NCI-H69 (cell line): ENCODE data around the gene FAM168A.

ENCODE experiments used
- DNase-seq: peaks from one replicate; lab custom pipeline; 2025; lab: John Stamatoyannopoulos, UW

FAM168A gene

DNA sequence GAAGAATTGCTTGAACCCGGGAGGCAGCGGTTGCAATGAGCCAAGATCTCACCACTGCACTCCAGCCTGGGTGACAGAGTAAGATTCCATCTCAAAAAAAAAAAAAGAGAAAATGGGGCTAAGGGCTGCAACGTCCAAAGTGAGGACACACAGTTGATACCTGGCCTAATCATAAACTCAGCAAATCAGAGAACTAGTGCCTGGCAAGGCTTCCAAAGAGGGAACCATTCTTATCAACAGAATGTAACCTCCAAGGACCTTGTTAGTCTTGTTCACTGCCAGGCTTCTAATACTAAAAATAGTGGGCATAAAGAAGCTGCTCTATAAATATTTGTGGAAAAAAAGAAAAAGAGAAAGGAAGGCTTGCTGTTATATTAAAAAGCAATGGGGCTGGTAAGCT is 42.3 kb downstream of the FAM168A start:
- no peak for DNase-seq

DNA sequence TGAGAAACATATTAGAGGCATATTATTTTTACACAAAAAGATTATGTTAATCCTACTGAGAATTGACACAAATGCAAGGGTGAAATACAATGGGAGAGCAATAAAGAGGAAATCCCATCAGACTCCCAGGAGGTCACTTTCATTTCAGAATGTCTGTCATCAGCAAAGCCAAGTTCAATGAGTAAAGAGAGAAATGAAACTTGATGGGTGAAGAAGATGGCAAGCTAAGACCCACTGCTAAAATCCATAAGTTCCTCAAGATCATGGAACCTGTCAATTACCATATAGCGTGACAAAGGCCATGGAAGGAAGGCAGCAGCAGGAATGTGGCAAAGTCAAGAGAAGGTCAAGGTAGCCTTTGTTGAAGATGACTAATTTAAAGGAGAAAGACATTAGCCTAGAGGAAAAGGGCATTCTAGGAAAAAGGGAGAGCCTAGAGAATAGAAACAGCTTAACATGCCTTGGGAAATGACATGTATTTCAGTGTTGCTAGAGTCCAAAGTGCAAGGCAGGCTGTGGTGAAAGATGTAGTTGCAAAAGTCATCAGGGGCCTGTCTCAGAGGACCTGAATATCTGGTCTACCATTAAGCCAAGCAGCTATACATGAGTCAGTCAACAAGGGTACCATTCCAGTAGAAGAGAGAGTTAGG is 43.1 kb downstream of the FAM168A start:
- no peak for DNase-seq

DNA sequence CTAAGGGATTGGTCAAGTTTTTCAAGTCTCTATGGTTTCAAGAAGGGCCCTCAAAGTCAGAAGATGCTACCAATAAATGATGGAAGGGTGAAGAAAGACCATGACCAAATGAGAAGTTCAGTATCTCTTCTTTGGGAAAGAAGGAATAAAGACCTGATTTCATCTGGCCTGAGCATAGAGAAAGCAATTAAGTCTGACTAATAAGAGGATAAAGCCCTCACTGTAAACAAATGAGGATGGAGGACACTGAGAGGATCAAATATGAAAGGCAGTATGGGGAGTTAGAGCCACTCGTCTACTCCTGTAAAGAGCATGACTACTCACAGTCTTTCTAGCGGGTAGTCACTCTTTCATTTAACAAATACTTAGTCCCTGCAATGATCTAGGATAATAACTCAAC is 44.6 kb downstream of the FAM168A start:
- DNase-seq = peak; percentile 26

DNA sequence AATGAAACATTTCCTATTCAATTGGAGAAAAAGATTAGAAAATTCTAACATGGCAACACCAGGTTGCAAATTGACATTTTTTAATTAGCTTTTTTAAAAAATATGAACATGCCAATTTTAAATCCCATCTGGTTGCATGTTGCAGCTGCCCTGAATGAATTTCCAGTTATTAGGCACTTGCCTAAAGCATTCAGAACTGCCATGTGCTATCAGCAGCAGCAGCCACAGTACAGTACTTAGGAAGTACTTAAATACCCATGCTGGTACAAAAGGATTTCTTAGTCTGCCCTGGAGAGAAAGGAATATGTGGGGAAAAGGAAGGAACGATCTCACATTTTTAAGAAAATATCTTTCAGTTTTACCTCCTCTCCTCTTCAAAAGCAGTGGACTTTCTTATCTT is 46.2 kb downstream of the FAM168A start:
- peak; percentile 45 for DNase-seq

DNA sequence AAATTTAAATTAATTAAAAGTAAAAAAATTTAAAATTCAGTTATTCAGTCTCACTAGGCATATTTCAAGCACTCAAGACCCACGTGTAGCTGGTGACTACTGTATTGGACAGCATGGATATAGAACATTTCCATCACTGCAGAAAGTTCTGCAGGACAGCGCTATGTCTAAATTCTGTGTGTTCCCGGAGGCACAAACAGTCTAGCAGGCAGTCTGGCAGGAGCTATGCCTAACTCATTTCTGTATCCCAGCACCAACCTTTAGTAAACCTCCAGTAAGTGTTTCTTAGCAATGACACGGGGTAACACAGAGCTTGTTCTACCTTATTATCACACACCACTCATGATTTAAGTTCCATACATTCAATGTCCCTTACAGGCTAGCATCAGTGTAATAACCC is 48.5 kb downstream of the FAM168A start:
- no peak for DNase-seq

DNA sequence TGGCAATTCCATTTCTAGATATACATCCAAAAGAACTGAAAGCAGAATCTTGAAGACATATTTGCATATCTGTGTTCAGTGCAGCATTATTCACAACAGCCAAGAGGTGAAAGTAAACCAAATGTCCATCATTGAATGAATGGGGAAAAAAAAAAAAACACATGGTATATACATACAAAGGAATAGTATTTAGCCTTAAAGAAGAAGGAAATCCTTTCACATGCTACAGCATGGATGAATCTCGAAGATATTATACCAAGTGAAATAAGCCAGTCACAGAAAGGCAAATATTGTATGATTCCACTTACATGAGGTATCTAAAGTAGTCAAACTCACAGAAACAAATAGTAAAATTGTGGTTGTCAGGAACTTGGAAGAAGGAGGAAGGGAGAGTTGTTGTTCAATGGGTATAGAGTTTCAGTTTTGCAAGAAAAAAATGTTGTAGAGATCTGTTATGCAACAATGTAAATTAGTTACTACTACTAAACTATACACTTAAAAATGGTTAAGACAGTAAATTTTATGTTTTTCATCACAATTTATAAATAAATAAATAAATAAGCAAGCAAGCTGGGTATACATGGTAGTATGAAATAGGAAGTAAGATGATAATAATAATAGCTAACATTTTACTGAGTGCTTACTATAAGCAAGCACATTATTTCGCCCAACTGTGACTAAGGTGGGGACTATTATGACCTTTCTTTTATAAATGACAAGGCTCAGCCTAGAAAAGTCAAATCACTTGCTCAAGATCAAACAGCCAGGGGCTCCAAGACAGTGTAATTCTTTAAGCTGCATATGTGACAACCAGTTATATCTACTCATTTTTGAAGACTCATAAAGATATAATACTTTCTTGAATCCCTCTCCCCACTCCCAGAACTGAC is 50.0 kb downstream of the FAM168A start:
- no peak for DNase-seq

DNA sequence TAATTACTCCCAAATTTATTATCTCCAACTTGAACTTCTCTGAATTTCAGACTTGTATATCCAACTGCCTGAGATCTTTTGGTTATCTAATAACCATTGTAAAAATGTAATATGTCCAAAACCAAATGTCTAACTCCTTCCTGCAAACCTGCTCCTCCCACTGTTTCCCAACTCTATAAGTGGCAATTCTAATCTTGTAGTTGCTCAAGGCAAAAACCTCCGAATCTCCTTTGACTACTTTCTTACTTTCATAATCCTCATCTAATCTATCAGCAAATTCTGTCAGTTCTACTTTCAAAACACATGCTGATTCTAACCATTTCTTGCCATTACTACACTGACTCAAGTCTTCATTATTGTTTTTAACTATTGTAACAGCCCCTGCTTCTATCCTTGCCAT is 55.7 kb downstream of the FAM168A start:
- no peak for DNase-seq

DNA sequence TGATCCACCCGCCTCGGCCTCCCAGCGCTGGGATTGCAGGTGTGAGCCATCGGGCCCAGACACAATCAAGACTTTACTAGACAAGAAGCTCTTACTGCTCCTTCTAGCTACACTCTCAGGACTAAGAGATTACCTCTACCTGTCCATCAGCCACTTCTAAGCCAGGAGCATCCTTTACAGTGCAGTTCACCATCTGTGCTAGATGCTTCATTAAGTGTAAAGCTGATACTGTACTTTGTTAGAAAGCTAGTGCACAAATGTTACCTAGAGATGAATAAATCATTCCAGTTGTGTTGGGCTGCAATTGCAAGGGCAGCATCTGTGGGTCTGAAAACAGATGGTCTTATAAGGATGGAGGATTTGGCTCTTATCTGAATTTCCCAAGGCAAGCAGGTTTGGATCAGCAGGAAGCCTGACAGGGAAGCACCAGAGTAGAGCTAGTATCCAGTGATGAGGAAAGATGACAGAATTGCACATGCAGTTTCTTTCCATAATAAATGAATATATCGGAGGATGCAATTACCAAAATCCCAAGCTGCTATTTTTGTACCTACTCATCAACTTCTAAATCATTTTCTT is 58.3 kb downstream of the FAM168A start:
- peak; percentile 88 for DNase-seq

DNA sequence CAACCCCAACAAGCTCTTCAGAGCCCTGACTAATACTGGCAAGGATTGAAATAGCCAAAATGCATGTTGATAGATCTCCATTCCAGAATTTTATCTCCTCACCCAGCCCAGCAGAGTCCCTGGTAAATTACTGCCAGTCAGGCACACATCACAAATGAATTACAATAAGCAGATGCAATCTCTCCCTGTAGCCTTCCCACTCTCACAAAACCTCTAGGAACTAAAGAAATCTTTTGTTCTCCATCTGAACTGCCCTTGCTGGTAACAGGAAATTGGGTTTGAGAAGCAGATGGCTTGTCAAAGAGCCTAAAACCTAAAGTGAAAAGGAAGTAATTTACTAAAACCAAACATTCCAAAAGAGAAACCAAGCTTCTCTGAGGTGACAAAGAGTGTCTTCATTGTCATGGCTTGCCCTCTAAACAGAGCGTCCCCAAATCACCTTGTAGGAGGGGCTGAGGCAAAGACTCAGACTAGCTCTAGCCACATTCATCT is 59.5 kb downstream of the FAM168A start:
- peak; percentile 66 for DNase-seq

DNA sequence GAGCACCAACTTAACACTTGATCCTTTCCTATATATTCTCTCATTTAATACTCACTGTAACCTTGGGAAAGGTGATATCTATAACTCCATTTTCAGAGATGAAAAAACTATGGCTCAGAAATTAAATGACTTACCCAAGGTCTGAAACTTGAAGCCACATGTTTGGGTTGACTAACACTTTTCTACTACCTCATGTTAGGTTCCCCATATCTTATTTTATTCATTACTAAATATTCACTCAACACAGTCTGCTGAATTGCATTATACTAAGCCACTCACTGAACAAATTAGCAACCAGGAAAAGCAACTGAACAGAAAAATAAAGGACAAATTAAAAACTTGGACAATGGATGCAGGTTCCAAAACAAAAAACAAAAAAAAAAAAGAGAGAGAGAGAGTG is 59.9 kb downstream of the FAM168A start:
- DNase-seq = no peak

DNA sequence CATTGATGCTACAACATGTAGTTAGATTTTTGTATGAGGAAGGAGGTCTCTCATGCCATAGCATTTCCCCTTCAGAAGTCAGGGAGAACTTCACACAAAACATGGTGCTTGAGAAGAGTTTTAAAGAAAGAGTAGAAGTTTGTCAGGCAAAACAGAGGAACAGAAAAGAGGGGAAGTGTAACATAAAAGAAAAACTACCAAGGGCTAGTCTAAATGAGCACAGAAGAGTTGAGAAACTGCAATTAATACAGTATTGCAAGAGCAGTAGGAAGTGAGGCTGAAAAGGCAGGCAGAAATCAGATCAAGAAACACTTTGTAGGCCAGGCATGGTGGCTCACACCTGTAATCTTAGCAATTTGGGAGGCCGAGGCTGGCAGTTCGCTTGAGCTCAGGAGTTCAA is 61.0 kb downstream of the FAM168A start:
- no peak for DNase-seq

DNA sequence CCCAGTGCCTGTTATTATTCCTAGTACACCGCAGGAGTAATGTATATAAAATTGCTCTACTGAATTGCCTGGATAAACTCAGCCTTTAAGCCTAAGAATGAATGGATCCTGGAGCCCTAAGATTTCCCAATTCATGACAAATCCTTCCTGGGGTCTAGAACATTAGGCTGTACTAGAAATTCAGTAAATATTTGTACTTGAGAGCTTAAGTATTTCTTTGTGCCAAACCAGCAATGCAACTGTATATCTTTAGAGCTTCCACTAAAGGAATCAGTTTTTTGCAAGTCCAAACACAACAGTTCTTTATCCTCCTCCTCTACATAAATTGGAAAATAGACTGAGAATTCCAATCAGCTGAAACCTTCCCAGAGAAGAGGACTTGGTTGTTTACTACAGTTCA is 65.6 kb downstream of the FAM168A start:
- DNase-seq = no peak

DNA sequence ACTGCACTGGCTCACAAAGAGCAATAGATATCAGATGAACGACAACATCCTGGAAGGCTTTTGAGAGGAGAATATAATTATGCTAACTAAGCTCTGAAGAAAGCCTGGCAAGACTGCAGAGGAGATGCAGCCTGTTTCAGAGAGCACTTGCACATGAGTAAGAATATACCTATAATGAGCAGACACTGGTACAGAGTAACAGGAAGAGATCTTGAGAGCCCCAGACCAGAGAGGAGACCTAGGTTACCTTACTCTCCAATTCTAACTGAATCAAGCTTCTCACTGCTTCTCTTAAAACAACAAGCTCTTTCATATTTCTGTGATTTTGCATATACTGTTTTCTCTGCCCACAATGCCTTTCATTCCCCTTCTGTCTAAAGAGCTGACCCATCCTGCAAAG is 66.5 kb downstream of the FAM168A start:
- no peak for DNase-seq

DNA sequence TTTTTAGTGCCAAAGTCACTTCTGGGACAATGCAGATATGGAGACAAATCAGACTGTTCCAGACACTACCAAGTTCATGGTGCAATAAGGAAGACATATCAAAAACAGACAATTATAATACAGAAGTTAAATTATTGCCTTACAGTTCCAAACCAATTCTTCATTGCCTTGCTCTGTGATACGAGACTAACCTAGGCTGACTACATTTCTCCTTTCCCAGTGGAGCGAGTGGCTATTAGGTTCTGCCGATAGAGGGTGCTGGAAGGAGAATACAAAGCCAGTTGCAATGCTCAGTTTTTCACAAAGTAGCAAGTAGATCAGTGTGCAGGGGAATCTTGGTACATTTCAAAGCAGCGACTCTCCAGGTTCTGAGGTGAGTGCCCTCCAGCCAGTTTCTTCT is 67.8 kb downstream of the FAM168A start:
- DNase-seq = no peak

DNA sequence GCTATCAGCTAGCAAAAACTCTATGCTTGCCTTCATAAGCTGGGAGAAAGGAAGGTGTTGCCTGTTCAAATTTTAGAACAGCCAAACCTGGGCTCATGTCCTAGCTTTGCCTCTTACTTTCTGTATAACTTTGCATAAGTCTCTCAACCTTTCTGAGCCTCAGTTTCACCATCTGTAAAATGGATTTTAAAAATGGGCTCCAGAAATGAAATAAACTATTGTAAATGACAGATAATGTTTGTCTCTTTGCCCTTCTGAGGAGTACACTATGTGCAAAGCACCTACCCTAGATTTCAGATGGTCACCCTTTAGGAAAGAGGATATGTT is 68.7 kb downstream of the FAM168A start:
- DNase-seq = no peak

DNA sequence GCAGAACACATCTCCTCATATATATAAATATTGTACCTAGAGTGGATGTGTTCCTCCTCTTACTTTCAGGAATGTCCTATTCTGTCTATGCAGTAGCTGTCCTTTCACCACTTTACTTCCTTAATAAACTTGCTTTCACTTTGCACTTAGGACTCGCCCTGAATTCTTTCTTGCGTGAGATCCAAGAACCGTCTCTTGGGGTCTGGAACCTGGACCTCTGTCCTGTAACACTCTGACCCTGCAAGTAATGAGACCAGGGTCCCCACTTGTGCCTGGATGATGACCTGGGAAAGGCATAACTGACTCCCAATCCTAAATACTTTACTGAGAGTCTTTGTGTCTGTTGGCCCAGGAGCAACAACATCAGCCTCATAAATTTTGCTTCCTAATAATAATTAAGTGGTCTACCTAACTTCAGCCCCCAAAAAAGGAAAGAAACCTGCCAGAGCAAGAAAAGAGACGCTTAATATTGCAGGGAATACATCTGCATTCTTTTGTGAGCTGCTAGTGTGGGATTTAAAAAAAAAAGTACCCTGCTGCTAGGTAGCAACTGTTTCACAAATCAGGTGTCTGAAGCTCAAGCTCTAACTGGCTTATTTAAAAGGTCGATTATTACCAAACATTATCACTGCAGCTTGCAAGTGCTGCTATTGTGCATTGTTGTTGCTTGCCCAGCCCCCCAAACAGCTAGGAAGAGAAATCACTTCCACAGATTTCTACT is 69.3 kb downstream of the FAM168A start:
- no peak for DNase-seq

DNA sequence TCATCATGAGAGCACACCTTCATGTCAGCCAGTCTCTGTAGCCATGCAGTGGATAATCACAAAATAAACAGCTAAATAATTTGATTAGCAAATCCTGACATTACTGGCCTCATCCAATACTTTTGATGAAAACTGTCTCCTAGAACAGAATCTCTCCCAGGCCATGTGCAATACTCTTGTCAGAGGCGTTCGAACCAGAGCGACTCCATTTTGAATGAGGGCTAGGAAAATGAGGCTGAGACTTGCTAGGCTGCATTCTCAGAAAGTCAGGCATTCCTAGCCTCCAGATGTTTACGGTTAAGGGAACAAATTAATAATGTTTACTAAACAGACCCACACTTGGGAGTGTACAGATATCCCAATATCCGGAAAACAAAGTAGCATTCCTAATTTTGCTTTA is 69.9 kb downstream of the FAM168A start:
- no peak for DNase-seq

DNA sequence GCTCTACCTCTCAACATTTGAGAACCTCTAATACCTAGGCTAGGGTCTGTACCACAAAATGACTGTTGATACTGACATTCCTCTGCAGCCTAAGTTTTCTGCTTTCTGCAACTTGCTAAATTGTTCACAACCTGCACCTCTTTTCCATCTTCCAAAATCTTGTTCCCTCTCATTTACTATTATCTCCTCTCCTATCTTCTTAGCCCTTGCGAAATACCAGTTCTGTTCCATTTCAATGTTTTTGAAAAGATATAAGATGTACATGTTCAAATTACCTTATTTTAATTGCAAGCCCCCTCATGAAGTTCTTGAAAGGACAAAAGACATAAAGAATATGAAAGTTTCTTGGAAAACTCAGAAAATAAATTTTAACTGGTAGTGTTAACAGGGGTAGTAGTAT is 72.3 kb downstream of the FAM168A start:
- no peak for DNase-seq

DNA sequence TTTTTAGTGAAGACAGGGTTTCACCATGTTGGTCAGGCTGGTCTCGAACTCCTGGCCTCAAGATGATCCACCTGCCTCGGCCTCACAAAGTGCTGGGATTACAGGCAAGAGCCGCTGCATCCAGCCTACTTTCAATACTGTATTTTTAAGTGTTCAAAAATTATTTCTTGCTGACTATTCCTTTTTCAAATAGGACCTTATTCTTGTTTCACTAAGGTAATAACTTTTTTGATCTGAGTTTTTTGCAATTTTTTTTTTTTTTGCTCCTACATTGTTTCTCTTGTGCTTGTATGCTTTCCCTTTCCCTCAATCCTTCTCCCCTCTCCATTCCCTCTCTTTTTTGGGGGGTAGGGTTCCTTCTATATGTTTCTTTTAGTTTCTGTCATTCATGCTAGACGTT is 73.1 kb downstream of the FAM168A start:
- no peak for DNase-seq

DNA sequence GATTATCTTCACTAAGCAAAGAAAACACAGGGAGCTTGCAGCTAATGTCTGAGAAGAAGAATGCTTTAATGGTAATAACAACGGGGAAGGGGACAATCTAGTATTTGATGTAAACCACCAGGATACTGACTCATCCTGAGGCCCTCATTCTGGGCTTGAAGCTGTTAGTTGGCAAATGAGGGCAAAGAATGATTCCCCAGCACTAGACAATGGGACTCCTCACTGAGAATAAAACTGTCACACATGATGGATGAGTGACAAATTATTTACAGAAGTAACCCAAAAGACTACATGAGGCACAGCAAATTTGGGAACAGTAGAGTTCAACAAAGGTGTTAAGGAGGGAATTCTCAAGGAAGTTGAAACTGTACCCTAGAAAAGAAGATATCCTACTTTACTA is 76.3 kb downstream of the FAM168A start:
- DNase-seq = peak; percentile 81

DNA sequence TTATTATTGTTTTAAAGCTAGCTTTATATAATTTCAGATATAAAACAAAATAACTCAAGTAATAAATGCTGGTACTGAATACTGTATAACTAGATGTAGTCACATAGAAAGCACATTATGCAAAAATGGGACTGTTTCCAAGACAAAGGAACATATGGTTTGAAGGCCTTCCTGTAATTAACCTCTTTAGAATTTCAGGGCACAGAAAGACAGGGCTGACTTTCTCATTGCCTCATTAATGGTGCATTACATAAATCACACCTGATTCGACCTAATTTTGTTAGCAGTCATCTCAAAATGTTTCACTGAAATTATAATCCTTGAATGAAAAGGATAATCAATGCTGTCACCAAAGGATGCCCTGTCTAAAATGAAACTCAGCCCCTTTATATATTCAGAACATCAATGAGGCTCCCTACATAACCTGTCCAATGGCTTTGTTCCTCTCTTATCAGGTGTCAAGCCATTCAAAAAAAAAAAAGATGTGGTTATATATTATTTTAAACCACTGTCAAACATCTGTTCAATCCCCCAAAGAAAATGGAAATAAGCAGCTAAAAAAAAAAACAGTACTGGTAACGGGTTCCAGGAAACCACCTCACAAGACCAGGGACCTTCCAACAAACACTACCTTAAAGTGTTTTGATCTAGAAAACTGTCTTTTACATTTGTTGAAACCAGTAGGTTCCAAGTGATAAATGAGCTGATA is 77.4 kb downstream of the FAM168A start:
- DNase-seq = peak; percentile 94

DNA sequence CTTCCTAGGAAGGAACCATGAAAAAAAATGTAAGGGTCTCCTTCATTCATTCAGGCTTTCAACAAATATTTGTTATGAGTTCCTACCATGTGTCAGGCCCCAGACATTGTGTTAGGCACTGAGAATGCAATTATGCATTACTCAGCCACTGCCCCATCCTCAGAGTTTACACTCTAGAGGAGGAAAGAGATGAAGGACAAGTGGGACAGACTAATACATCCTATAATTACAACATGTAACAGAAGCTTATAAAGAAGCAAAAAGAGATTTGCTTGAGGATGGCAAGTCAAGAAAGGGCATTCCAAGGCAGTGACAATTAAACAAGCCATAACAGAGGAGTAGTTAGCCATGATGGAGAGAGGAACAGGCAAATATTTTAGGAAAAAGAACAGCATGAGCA is 78.6 kb downstream of the FAM168A start:
- peak; percentile 29 for DNase-seq
